Left lung (tissue), 10 donors: ENCODE results near the gene ADGRL3. TPM values are rescaled to one million over a fixed set of nuclear protein-coding genes. Genes with fewer than 3 reads are reported as not detected.

ENCODE experiments used
- ATAC-seq: fragments of 200-7000 bp; cut with Tn5 transposase; one replicate; pipeline ENCODE4 v1.9.1; 2020; ENCODE audit warnings: moderate library complexity
- DNase-seq, 4 donors: peaks; one replicate each; pipeline ENCODE4 v3.0.0-alpha.2; 2013 to 2020
- H3K27ac ChIP-seq, 2 donors: fragments of 200-600 bp; sonication (generic) in 1 of 2; one replicate each; pipeline versions ENCODE4 v1.5.0 to v1.8.0; 2020 to 2021
- H3K27me3 ChIP-seq, 2 donors: fragments of 200-600 bp; sonication (generic) in 1 of 2; one replicate each; pipeline versions ENCODE4 v1.5.0 to v1.8.0; 2020 to 2021
- H3K36me3 ChIP-seq, 2 donors: fragments of 200-600 bp; sonication (generic) in 1 of 2; one replicate each; pipeline versions ENCODE4 v1.5.0 to v1.8.0; 2020 to 2021
- H3K4me1 ChIP-seq, 2 donors: fragments of 200-600 bp; one replicate each; pipeline ENCODE4 v1.8.0; 2021
- H3K4me3 ChIP-seq, 2 donors: fragments of 200-600 bp; sonication (generic) in 1 of 2; one replicate each; pipeline versions ENCODE4 v1.5.0 to v1.8.0; 2020 to 2021; ENCODE audit warnings: mild to moderate bottlenecking in 1 of 2
- H3K9me3 ChIP-seq, 2 donors: fragments of 200-600 bp; sonication (generic) in 1 of 2; one replicate each; pipeline versions ENCODE4 v1.5.0 to v1.8.0; 2020 to 2021
- intact Hi-C, 2 donors: fragments of 100-400 bp; cut with DNase I; formaldehyde crosslinking; loops; one replicate each; pipeline versions ENCODE4 v1.11.2 to v1.14.2; 2022
- polyA plus RNA-seq, 6 donors: library from polyadenylated mRNA; unstranded; fragments of 120-200 nt; gene quantifications; one replicate each; pipeline ENCODE4 v1.2.1, GENCODE V29; 2013; ENCODE audit not compliant: insufficient read length in 6 of 6
- total RNA-seq, 2 donors: library from RNA; stranded (reverse); fragmentation: NEBNext Ultra II Directional; extraction: Animal tissue kit (Norgen Biotek cat#: 25700); gene quantifications; one replicate each; pipeline ENCODE4 v1.2.1, GENCODE V29; 2021
- TF ChIP-seq, protein P1 (sequence below), 2 donors: fragments of 200-600 bp; sonication (generic) in 1 of 2; IDR thresholded peaks; one replicate each; pipeline versions ENCODE4 v1.5.0 to v1.8.0; 2021; ENCODE audit warnings: antibody characterized with exemption in 2 of 2
- donor health status: DM: no; HTN: yes; CAD: no.
- donor health status: DM: no; HTN: no; CAD: no.

Gene ADGRL3
- total and polyA plus RNA-seq, 8 donors: 2.7 to 23.4 (median 19.6) TPM

GRCh38 chr4:61994036-61994435 is 793.9 kb downstream of the ADGRL3 start:
- no peaks in the 10 kb centered on the region for H3K9me3 ChIP-seq
- intact Hi-C loops: no loop called here
- no peak overlapping the region for H3K27ac ChIP-seq
- TF ChIP-seq, protein P1, sequence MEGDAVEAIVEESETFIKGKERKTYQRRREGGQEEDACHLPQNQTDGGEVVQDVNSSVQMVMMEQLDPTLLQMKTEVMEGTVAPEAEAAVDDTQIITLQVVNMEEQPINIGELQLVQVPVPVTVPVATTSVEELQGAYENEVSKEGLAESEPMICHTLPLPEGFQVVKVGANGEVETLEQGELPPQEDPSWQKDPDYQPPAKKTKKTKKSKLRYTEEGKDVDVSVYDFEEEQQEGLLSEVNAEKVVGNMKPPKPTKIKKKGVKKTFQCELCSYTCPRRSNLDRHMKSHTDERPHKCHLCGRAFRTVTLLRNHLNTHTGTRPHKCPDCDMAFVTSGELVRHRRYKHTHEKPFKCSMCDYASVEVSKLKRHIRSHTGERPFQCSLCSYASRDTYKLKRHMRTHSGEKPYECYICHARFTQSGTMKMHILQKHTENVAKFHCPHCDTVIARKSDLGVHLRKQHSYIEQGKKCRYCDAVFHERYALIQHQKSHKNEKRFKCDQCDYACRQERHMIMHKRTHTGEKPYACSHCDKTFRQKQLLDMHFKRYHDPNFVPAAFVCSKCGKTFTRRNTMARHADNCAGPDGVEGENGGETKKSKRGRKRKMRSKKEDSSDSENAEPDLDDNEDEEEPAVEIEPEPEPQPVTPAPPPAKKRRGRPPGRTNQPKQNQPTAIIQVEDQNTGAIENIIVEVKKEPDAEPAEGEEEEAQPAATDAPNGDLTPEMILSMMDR (IDR thresholded peaks at IDR 0.05): no peak
- no peak for ATAC-seq
- no peaks in the 10 kb centered on the region for H3K36me3 ChIP-seq
- no peak overlapping the region for H3K4me3 ChIP-seq
- no peak for DNase-seq
- H3K4me1 ChIP-seq: no peaks in the 10 kb centered on the region
- no peaks in the 10 kb centered on the region for H3K27me3 ChIP-seq

DNA sequence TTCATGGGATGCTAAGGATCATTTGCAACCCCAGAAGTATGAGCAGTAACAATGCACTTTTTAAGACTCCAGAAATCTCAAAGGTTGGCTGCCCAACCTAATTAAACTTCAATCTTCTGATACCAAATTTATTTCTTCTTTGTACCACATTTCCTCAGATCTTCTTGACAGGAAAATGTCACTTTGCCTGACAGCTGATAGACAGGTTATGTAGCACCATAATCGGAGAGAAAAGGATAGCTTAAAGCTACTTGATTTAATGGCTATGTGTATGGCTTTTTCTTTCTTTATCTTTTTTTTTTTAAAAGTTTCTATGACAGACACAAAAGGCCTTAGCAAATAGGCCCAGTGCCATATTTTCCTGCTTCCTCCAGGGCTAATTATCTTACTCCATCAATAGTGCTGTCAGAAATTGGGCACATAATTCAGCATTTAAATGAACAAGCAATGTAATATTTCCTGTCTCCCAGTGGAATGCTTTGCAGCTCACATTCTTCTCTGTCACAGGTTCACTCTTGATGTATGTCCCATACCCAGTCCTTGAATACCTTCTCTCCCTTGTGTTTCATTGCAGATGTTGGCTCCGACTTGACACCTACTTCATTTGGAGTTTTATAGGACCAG is 795.7 kb downstream of the ADGRL3 start:
- ATAC-seq (no peak), DNase-seq (no peak)
- TF ChIP-seq, protein P1 (IDR thresholded peaks at IDR 0.05): no peak
- intact Hi-C loops: no loop called here
- H3K4me3 ChIP-seq: no peak overlapping the region
- no peak overlapping the region for H3K27ac ChIP-seq
- H3K27me3 ChIP-seq: no peaks in the 10 kb centered on the region
- H3K4me1 ChIP-seq: no peaks in the 10 kb centered on the region
- no peaks in the 10 kb centered on the region for H3K9me3 ChIP-seq
- H3K36me3 ChIP-seq: no peaks in the 10 kb centered on the region

DNA sequence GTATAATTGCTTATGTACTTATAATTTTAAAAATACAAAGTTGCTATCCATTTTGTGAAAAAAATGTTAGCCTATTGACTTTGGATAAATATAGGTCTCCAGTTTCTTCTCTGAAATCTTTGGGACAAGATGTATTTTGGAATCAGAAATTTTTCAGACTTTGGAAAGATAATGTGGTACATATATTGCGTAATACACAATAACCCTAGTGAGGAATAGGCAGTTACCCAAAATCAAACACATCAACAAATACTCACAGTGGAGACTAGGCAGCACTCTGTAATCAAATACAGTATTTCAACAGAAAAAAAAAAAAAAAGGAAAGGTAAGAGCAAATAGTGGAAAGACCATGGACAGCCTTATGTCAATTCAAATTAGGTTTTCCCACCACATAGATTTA is 796.8 kb downstream of the ADGRL3 start:
- TF ChIP-seq, protein P1 (IDR thresholded peaks at IDR 0.05): no peak
- no peaks in the 10 kb centered on the region for H3K36me3 ChIP-seq
- H3K9me3 ChIP-seq: no peaks in the 10 kb centered on the region
- H3K4me1 ChIP-seq: no peaks in the 10 kb centered on the region
- no peak overlapping the region for H3K4me3 ChIP-seq
- H3K27ac ChIP-seq: no peak overlapping the region
- no peaks in the 10 kb centered on the region for H3K27me3 ChIP-seq
- intact Hi-C loops: no loop called here
- DNase-seq (no peak), ATAC-seq (no peak)

- Histone ChIP-seq H3K4me3 (no peak overlapping the region), H3K27ac (no peak overlapping the region), H3K9me3 (no peaks in the 10 kb centered on the region), H3K27me3 (no peaks in the 10 kb centered on the region), H3K36me3 (no peaks in the 10 kb centered on the region), H3K4me1 (no peaks in the 10 kb centered on the region)
- ATAC-seq (no peak), DNase-seq (no peak)
- TF ChIP-seq, protein P1 (IDR thresholded peaks at IDR 0.05): no peak
- intact Hi-C loops: no loop called here
Observed at GRCh38 chr4:61997831-61998230, 797.7 kb downstream of the ADGRL3 start.

DNA sequence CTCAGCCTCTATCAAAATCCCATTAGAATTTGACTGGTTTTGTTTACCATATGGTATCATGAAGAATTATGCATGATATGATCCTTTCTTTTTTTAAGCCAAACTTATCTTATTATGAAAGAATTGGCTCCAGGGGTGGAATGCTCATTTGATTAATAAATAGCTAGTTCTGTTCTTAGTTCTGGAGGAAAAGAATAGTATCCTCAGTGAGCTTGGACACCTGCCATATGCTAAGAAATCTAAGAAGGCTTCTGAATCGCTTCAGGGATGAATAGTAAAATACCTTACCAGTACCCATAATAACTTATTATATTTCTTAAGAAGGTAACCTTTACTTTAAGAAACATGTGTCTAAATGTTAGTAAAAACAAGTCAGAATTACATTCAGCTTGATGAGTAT is 803.6 kb downstream of the ADGRL3 start:
- no peak overlapping the region for H3K27ac ChIP-seq
- ATAC-seq (no peak), DNase-seq (no peak)
- TF ChIP-seq, protein P1 (IDR thresholded peaks at IDR 0.05): no peak
- no peak overlapping the region for H3K4me3 ChIP-seq
- intact Hi-C loops: no loop called here
- no peaks in the 10 kb centered on the region for H3K4me1 ChIP-seq
- no peaks in the 10 kb centered on the region for H3K9me3 ChIP-seq
- no peaks in the 10 kb centered on the region for H3K27me3 ChIP-seq
- no peaks in the 10 kb centered on the region for H3K36me3 ChIP-seq
